Spleen (tissue), 7 donors: Measurements from ENCODE around the gene RNF207.

ENCODE experiments used
- POLR2A ChIP-seq, 3 donors: fragments of 450-650 bp; IDR thresholded peaks; one replicate each; pipeline ENCODE4 v1.5.1; 2017; ENCODE audit warnings: antibody characterized with exemption in 3 of 3, mild to moderate bottlenecking in 1 of 3
- TF ChIP-seq, protein P1 (sequence below), 11 experiments: fragments of 200-600 bp in 7 of 11; fragments of 450-650 bp in 4 of 11; sonication (generic) in 4 of 11; IDR thresholded peaks in 8 of 11; conservative IDR thresholded peaks in 3 of 11; 1 replicate in 7 of 11; 2 replicates in 4 of 11; pipeline versions ENCODE4 v1.4.0 to v1.8.0; 2016 to 2021; ENCODE audit warnings: antibody characterized with exemption in 11 of 11, inconsistent platforms in 4 of 11, mild to moderate bottlenecking in 1 of 11
- donor health status: DM: no; HTN: no; CAD: no; lungs with moderate emphysema.
- donor health status: DM: no; HTN: no; CAD: no.
- donor health status: DM: no; HTN: no; CAD: no.

- TF ChIP-seq, protein P1, sequence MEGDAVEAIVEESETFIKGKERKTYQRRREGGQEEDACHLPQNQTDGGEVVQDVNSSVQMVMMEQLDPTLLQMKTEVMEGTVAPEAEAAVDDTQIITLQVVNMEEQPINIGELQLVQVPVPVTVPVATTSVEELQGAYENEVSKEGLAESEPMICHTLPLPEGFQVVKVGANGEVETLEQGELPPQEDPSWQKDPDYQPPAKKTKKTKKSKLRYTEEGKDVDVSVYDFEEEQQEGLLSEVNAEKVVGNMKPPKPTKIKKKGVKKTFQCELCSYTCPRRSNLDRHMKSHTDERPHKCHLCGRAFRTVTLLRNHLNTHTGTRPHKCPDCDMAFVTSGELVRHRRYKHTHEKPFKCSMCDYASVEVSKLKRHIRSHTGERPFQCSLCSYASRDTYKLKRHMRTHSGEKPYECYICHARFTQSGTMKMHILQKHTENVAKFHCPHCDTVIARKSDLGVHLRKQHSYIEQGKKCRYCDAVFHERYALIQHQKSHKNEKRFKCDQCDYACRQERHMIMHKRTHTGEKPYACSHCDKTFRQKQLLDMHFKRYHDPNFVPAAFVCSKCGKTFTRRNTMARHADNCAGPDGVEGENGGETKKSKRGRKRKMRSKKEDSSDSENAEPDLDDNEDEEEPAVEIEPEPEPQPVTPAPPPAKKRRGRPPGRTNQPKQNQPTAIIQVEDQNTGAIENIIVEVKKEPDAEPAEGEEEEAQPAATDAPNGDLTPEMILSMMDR (IDR thresholded peaks at IDR 0.05 in 8 of 11, conservative IDR thresholded peaks at IDR 0.05 in 3 of 11): no peak
- no peak for TF ChIP-seq POLR2A (IDR thresholded peaks at IDR 0.05)
These were observed 51.7 kb downstream of the RNF207 start for GRCh38 chr1:6257541-6258069.
